ENCODE results near the gene WDR18. TPM values are rescaled to one million over a fixed set of nuclear protein-coding genes. Genes with fewer than 3 reads are reported as not detected.

The WDR18 gene
- total RNA-seq, 1 experiment from 2014 or later: 140 TPM

GRCh38 chr19:1011831-1012333 lies 27.7 kb downstream of the WDR18 start:
- no peak for DNase-seq
- Histone ChIP-seq H3K27me3 (ENCODE audit: control insufficient read depth, insufficient read depth, low read length) (no peaks in the 10 kb centered on the region), H3K36me3 (replicated peaks; ENCODE audit: control insufficient read depth, insufficient read depth, low read length) (peaks cover 6% of the 10 kb centered on the region), H3K4me3 (ENCODE audit: insufficient read depth, low read depth, low read length) (no peak overlapping the region)

- peaks cover 6% of the 10 kb centered on the region for H3K36me3 ChIP-seq (replicated peaks; ENCODE audit: control insufficient read depth, insufficient read depth, low read length)
- no peak for DNase-seq
- no peak overlapping the region for H3K4me3 ChIP-seq (ENCODE audit: insufficient read depth, low read depth, low read length)
- no peaks in the 10 kb centered on the region for H3K27me3 ChIP-seq (ENCODE audit: control insufficient read depth, insufficient read depth, low read length)
Observed at GRCh38 chr19:1012334-1012733, 28.2 kb downstream of the WDR18 start.

- Histone ChIP-seq H3K36me3 (replicated peaks; ENCODE audit: control insufficient read depth, insufficient read depth, low read length) (peaks cover 6% of the 10 kb centered on the region), H3K4me3 (ENCODE audit: insufficient read depth, low read depth, low read length) (no peak overlapping the region), H3K27me3 (ENCODE audit: control insufficient read depth, insufficient read depth, low read length) (no peaks in the 10 kb centered on the region)
- DNase-seq: no peak
Observed at GRCh38 chr19:1013218-1013617, 29.1 kb downstream of the WDR18 start.

GRCh38 chr19:1014161-1015060 lies 30.3 kb downstream of the WDR18 start:
- DNase-seq: no peak
- no peaks in the 10 kb centered on the region for H3K27me3 ChIP-seq (ENCODE audit: control insufficient read depth, insufficient read depth, low read length)
- no peak overlapping the region for H3K4me3 ChIP-seq (ENCODE audit: insufficient read depth, low read depth, low read length)
- peaks cover 6% of the 10 kb centered on the region for H3K36me3 ChIP-seq (replicated peaks; ENCODE audit: control insufficient read depth, insufficient read depth, low read length)

- DNase-seq: no peak
- Histone ChIP-seq H3K4me3 (ENCODE audit: insufficient read depth, low read depth, low read length) (no peak overlapping the region), H3K27me3 (ENCODE audit: control insufficient read depth, insufficient read depth, low read length) (no peaks in the 10 kb centered on the region), H3K36me3 (replicated peaks; ENCODE audit: control insufficient read depth, insufficient read depth, low read length) (peaks cover 5% of the 10 kb centered on the region)
Observed at GRCh38 chr19:1015061-1015781, 31.1 kb downstream of the WDR18 start.

- Histone ChIP-seq H3K27me3 (ENCODE audit: control insufficient read depth, insufficient read depth, low read length) (no peaks in the 10 kb centered on the region), H3K4me3 (ENCODE audit: insufficient read depth, low read depth, low read length) (no peak overlapping the region), H3K36me3 (replicated peaks; ENCODE audit: control insufficient read depth, insufficient read depth, low read length) (peaks cover 5% of the 10 kb centered on the region)
- DNase-seq: peak; percentile 94
Observed at GRCh38 chr19:1015782-1016646, 31.9 kb downstream of the WDR18 start.

- peaks cover 5% of the 10 kb centered on the region for H3K36me3 ChIP-seq (replicated peaks; ENCODE audit: control insufficient read depth, insufficient read depth, low read length)
- H3K4me3 ChIP-seq (ENCODE audit: insufficient read depth, low read depth, low read length): no peak overlapping the region
- no peaks in the 10 kb centered on the region for H3K27me3 ChIP-seq (ENCODE audit: control insufficient read depth, insufficient read depth, low read length)
- no peak for DNase-seq
Observed at GRCh38 chr19:1016647-1017114, 32.5 kb downstream of the WDR18 start.

GRCh38 chr19:1017115-1017905 lies 33.2 kb downstream of the WDR18 start:
- H3K4me3 ChIP-seq (ENCODE audit: insufficient read depth, low read depth, low read length): no peak overlapping the region

GRCh38 chr19:1017906-1018305 lies 33.8 kb downstream of the WDR18 start:
- Histone ChIP-seq H3K4me3 (ENCODE audit: insufficient read depth, low read depth, low read length) (no peak overlapping the region), H3K36me3 (replicated peaks; ENCODE audit: control insufficient read depth, insufficient read depth, low read length) (peaks cover 2% of the 10 kb centered on the region), H3K27me3 (ENCODE audit: control insufficient read depth, insufficient read depth, low read length) (no peaks in the 10 kb centered on the region)
- DNase-seq: no peak

More at GRCh38 chr19:1017115-1017905, 33.2 kb downstream of the WDR18 start:
- Histone ChIP-seq H3K36me3 (replicated peaks; ENCODE audit: control insufficient read depth, insufficient read depth, low read length) (peaks cover 4% of the 10 kb centered on the region), H3K27me3 (ENCODE audit: control insufficient read depth, insufficient read depth, low read length) (no peaks in the 10 kb centered on the region)
- no peak for DNase-seq

- Histone ChIP-seq H3K4me3 (ENCODE audit: insufficient read depth, low read depth, low read length) (no peak overlapping the region), H3K27me3 (ENCODE audit: control insufficient read depth, insufficient read depth, low read length) (no peaks in the 10 kb centered on the region), H3K36me3 (replicated peaks; ENCODE audit: control insufficient read depth, insufficient read depth, low read length) (peaks cover under 1% of the 10 kb centered on the region; the same call in 1 of the 2 replicates)
- DNase-seq: no peak
Observed at GRCh38 chr19:1018393-1018792, 34.2 kb downstream of the WDR18 start.

- Histone ChIP-seq H3K36me3 (replicated peaks; ENCODE audit: control insufficient read depth, insufficient read depth, low read length) (no peaks in the 10 kb centered on the region; the same call in 1 of the 2 replicates), H3K4me3 (ENCODE audit: insufficient read depth, low read depth, low read length) (peak overlapping the region; percentile 86; the same call in 1 of the 2 replicates)
- DNase-seq: no peak
Observed at GRCh38 chr19:1018932-1019615, 34.9 kb downstream of the WDR18 start.

GRCh38 chr19:1019616-1019961 lies 35.4 kb downstream of the WDR18 start:
- Histone ChIP-seq H3K27me3 (ENCODE audit: control insufficient read depth, insufficient read depth, low read length) (no peaks in the 10 kb centered on the region), H3K36me3 (replicated peaks; ENCODE audit: control insufficient read depth, insufficient read depth, low read length) (no peaks in the 10 kb centered on the region; the same call in 1 of the 2 replicates), H3K4me3 (ENCODE audit: insufficient read depth, low read depth, low read length) (peak overlapping the region; percentile 86)
- DNase-seq: no peak

More at GRCh38 chr19:1018932-1019615, 34.9 kb downstream of the WDR18 start:
- H3K27me3 ChIP-seq (ENCODE audit: control insufficient read depth, insufficient read depth, low read length): no peaks in the 10 kb centered on the region
